ENCODE results near the gene GP5.

GRCh38 chr3:194384569-194385001 lies 14.5 kb downstream of the GP5 start:
- TF ChIP-seq CTCF (IDR thresholded peaks at IDR 0.05; ENCODE audit: low read depth, low read length) (no peak), EZH2phosphoT487 (IDR thresholded peaks at IDR 0.05; ENCODE audit: low read depth) (no peak)
